Measurements from ENCODE around the gene KRT6A. TPM values are rescaled to one million over a fixed set of nuclear protein-coding genes. Genes with fewer than 3 reads are reported as not detected.

KRT6A gene
- total and polyA plus RNA-seq, 10 of the 15 experiments (the other 5 are each of a cell fraction or from before 2014, with no cell fraction given): 0.96 TPM; not detected in 9

GRCh38 chr12:52454411-52455201 is 38.5 kb downstream of the KRT6A start:
- POLR2A ChIA-PET: no interaction called here
- SMC1A ChIA-PET (ENCODE audit: uncharacterized antibody, unreplicated experiment): no interaction called here
- BruUV-seq (replicated peaks): no TSS peak
- Histone ChIP-seq H3K4me2 (ENCODE audit: control insufficient read depth, insufficient read depth) (no peak overlapping the region), H3K9ac (ENCODE audit: control insufficient read depth, insufficient read depth, low read length) (no peak overlapping the region), H3K9me3 (replicated peaks; ENCODE audit: control insufficient read depth, insufficient read depth, low read length) (no peaks in the 10 kb centered on the region), H4K20me1 (ENCODE audit: control insufficient read depth, insufficient read depth) (no peaks in the 10 kb centered on the region), H3K36me3 (ENCODE audit: control insufficient read depth in 2 of 2, insufficient read depth in 2 of 2, low read length in 1 of 2) (no peaks in the 10 kb centered on the region), H2AFZ (ENCODE audit: control insufficient read depth, low read depth, low read length) (no peak overlapping the region), H3K79me2 (ENCODE audit: control insufficient read depth, insufficient read depth, low read length) (no peaks in the 10 kb centered on the region), H3K4me1 (ENCODE audit: control insufficient read depth, insufficient read depth, low read length) (no peaks in the 10 kb centered on the region), H3K4me3 (no peak overlapping the region), H3K27ac (ENCODE audit: control insufficient read depth, insufficient read depth) (no peak overlapping the region), H3K27me3 (replicated peaks in 1 of 2; ENCODE audit: control insufficient read depth in 2 of 2, insufficient read depth in 2 of 2, low read length in 1 of 2) (peaks cover 0 to 5% of the 10 kb centered on the region in 2 experiments; a peak in 3 of 4 replicates)
- RAD21 ChIA-PET (ENCODE audit: unreplicated experiment): no interaction called here
- no peak for ATAC-seq
- in situ Hi-C loops (cut with MboI) (no loop called here), intact Hi-C loops (cut with micrococcal nuclease; ENCODE audit: unreplicated experiment) (no loop called here)
- no peak for FAIRE-seq
- WGBS (ENCODE audit: insufficient coverage, insufficient replicate concordance, low lambda C conversion rate, missing lambda C conversion rate): 10% methylated on average over 3 of the region's 3 CpGs
- no peak for DNase-seq (ENCODE audit: low read depth, low spot score)
- CTCF ChIA-PET: no interaction called here
- TF ChIP-seq RUNX3 (IDR thresholded peaks at IDR 0.05; ENCODE audit: low read length) (no peak), POLR2A (IDR thresholded peaks at IDR 0.05; ENCODE audit: low read depth, low read length) (no peak), ESRRA (IDR thresholded peaks at IDR 0.05; ENCODE audit: low read length) (no peak), ZBED1 (IDR thresholded peaks at IDR 0.05; ENCODE audit: borderline replicate concordance) (no peak), IKZF2 (IDR thresholded peaks at IDR 0.05) (no peak), MTA2 (IDR thresholded peaks at IDR 0.05; ENCODE audit: low read depth) (no peak), RB1 (IDR thresholded peaks at IDR 0.05; ENCODE audit: borderline replicate concordance) (no peak), SMAD5 (IDR thresholded peaks at IDR 0.05; ENCODE audit: low read depth) (no peak), STAT1 (conservative IDR thresholded peaks at IDR 0.05) (no peak), FOXK2 (IDR thresholded peaks at IDR 0.05) (no peak), ZNF207 (IDR thresholded peaks at IDR 0.05; ENCODE audit: borderline replicate concordance) (no peak), CEBPB (IDR thresholded peaks at IDR 0.05; ENCODE audit: borderline replicate concordance in 1 of 2, low read depth in 2 of 2, low read length in 2 of 2) (no peak), E4F1 (IDR thresholded peaks at IDR 0.05; ENCODE audit: borderline replicate concordance, partially characterized antibody) (no peak), EP300 (IDR thresholded peaks at IDR 0.05; ENCODE audit: borderline replicate concordance in 1 of 2, control insufficient read depth in 1 of 2, low read depth in 2 of 2, low read length in 2 of 2) (no peak), TARDBP (IDR thresholded peaks at IDR 0.05; ENCODE audit: borderline replicate concordance) (no peak)
- TF ChIP-seq, protein P1, sequence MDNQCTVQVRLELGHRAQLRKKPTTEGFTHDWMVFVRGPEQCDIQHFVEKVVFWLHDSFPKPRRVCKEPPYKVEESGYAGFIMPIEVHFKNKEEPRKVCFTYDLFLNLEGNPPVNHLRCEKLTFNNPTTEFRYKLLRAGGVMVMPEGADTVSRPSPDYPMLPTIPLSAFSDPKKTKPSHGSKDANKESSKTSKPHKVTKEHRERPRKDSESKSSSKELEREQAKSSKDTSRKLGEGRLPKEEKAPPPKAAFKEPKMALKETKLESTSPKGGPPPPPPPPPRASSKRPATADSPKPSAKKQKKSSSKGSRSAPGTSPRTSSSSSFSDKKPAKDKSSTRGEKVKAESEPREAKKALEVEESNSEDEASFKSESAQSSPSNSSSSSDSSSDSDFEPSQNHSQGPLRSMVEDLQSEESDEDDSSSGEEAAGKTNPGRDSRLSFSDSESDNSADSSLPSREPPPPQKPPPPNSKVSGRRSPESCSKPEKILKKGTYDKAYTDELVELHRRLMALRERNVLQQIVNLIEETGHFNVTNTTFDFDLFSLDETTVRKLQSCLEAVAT (IDR thresholded peaks at IDR 0.05): no peak

Data from GM12878 (cell line).